GM12878 (cell line): ENCODE results near the gene GRIK2. TPM values are rescaled to one million over a fixed set of nuclear protein-coding genes. Genes with fewer than 3 reads are reported as not detected.

Experiments
- BCL11A ChIP-seq: IDR thresholded peaks from 2 replicates; pipeline ENCODE4 v1.6.1; 2011; ENCODE audit warnings: low read depth, low read length
- CREM ChIP-seq: IDR thresholded peaks from 2 replicates; pipeline ENCODE4 v1.6.1; 2014; ENCODE audit warnings: antibody characterized with exemption, low read depth
- KDM1A ChIP-seq: fragments of 200-600 bp; sonication (generic); IDR thresholded peaks from 2 replicates; pipeline ENCODE4 v1.6.1; 2016; ENCODE audit warnings: borderline replicate concordance
- POLR2A ChIP-seq: IDR thresholded peaks from 2 replicates; pipeline ENCODE4 v1.6.1; 2011; ENCODE audit warnings: low read depth, mild to moderate bottlenecking, low read length
- SMARCA5 ChIP-seq: fragments of 450-650 bp; IDR thresholded peaks from 2 replicates; pipeline ENCODE4 v1.6.1; 2017; ENCODE audit warnings: mild to moderate bottlenecking
- SMC3 ChIP-seq: IDR thresholded peaks from 2 replicates; pipeline ENCODE4 v1.6.1; 2011; ENCODE audit warnings: low read length, improper control_type of control experiment, borderline replicate concordance
- SP1 ChIP-seq: IDR thresholded peaks from one replicate; pipeline ENCODE4 v1.6.1; 2011; ENCODE audit warnings: low read depth, low read length
- SPI1 ChIP-seq: IDR thresholded peaks from 2 replicates; pipeline ENCODE4 v1.6.1; 2011; ENCODE audit warnings: low read depth, mild to moderate bottlenecking, low read length, moderate library complexity, borderline replicate concordance; ENCODE audit not compliant: insufficient read depth
- SREBF2 ChIP-seq: IDR thresholded peaks from 2 replicates; pipeline ENCODE4 v1.6.1; 2012; ENCODE audit warnings: mild to moderate bottlenecking, low read length
- TARDBP ChIP-seq: IDR thresholded peaks from 2 replicates; pipeline ENCODE4 v1.6.1; 2016; ENCODE audit warnings: borderline replicate concordance
- TCF12 ChIP-seq: IDR thresholded peaks from 2 replicates; pipeline ENCODE4 v1.6.1; 2011; ENCODE audit warnings: low read depth, mild to moderate bottlenecking, low read length
- TCF7 ChIP-seq: IDR thresholded peaks from 2 replicates; pipeline ENCODE4 v1.6.1; 2014; ENCODE audit warnings: antibody characterized with exemption, borderline replicate concordance
- YY1 ChIP-seq: IDR thresholded peaks from 2 replicates; pipeline ENCODE4 v1.6.1; 2011; ENCODE audit warnings: low read depth, mild to moderate bottlenecking, low read length
- polyA plus RNA-seq, 11 experiments: library from polyadenylated mRNA; depleted of rRNA in 4 of 11; unstranded in 6 of 11; stranded (reverse) in 5 of 11; fragments of >200 nt; fragmentation: Nextera tagmentation in 4 of 11; fragmentation: Illumina TruSeq in 1 of 11; extraction: Ambion mirVana in 4 of 11; extraction: Trizol in 1 of 11; gene quantifications; 1 replicate in 1 of 11; 2 replicates in 10 of 11; pipeline versions ENCODE4 v1.2.1 to v1.2.3, GENCODE V29; 2011 to 2016; ENCODE audit warnings: inconsistent platforms in 2 of 11, missing spikeins in 2 of 11, low read depth in 1 of 11
- total RNA-seq, 4 experiments: library from RNA; depleted of rRNA in 3 of 4; stranded (reverse); fragments of >200 nt in 3 of 4; fragmentation: Illumina TruSeq in 1 of 4; extraction: Trizol in 1 of 4; gene quantifications; 2 replicates each; pipeline versions ENCODE4 v1.2.1 to v1.2.3, GENCODE V29; 2013 to 2021
- TF ChIP-seq, protein P1 (sequence below): fragments of 450-650 bp; formaldehyde crosslinking; IDR thresholded peaks from 2 replicates; pipeline ENCODE4 v1.4.0; 2020; ENCODE audit warnings: mild to moderate bottlenecking, moderate library complexity
- TF ChIP-seq, protein P2 (sequence below): fragments of 450-650 bp; IDR thresholded peaks from 2 replicates; pipeline ENCODE4 v1.6.1; 2017; ENCODE audit warnings: mild to moderate bottlenecking, moderate library complexity
- TF ChIP-seq, protein P3 (sequence below): fragments of 450-650 bp; conservative IDR thresholded peaks from 2 replicates; pipeline ENCODE4 v1.6.1; 2017; ENCODE audit warnings: mild to moderate bottlenecking, moderate library complexity
- TF ChIP-seq, protein P4 (sequence below): IDR thresholded peaks from 2 replicates; pipeline ENCODE4 v1.6.1; 2012; ENCODE audit warnings: low read length, inconsistent platforms

GRIK2 gene
- total and polyA plus RNA-seq, 10 of the 15 experiments (the other 5 are each of a cell fraction or from before 2014, with no cell fraction given), result not detected

GRCh38 chr6:101517632-101518031, 124.1 kb downstream of the GRIK2 start (continued):
- TF ChIP-seq, protein P1, sequence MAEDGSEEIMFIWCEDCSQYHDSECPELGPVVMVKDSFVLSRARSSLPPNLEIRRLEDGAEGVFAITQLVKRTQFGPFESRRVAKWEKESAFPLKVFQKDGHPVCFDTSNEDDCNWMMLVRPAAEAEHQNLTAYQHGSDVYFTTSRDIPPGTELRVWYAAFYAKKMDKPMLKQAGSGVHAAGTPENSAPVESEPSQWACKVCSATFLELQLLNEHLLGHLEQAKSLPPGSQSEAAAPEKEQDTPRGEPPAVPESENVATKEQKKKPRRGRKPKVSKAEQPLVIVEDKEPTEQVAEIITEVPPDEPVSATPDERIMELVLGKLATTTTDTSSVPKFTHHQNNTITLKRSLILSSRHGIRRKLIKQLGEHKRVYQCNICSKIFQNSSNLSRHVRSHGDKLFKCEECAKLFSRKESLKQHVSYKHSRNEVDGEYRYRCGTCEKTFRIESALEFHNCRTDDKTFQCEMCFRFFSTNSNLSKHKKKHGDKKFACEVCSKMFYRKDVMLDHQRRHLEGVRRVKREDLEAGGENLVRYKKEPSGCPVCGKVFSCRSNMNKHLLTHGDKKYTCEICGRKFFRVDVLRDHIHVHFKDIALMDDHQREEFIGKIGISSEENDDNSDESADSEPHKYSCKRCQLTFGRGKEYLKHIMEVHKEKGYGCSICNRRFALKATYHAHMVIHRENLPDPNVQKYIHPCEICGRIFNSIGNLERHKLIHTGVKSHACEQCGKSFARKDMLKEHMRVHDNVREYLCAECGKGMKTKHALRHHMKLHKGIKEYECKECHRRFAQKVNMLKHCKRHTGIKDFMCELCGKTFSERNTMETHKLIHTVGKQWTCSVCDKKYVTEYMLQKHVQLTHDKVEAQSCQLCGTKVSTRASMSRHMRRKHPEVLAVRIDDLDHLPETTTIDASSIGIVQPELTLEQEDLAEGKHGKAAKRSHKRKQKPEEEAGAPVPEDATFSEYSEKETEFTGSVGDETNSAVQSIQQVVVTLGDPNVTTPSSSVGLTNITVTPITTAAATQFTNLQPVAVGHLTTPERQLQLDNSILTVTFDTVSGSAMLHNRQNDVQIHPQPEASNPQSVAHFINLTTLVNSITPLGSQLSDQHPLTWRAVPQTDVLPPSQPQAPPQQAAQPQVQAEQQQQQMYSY (CRISPR knock-in tag), result no peak
- TF ChIP-seq YY1, result no peak
- TF ChIP-seq SPI1, result peak; percentile 66
- no peak for TF ChIP-seq TCF7
- TF ChIP-seq, protein P2, sequence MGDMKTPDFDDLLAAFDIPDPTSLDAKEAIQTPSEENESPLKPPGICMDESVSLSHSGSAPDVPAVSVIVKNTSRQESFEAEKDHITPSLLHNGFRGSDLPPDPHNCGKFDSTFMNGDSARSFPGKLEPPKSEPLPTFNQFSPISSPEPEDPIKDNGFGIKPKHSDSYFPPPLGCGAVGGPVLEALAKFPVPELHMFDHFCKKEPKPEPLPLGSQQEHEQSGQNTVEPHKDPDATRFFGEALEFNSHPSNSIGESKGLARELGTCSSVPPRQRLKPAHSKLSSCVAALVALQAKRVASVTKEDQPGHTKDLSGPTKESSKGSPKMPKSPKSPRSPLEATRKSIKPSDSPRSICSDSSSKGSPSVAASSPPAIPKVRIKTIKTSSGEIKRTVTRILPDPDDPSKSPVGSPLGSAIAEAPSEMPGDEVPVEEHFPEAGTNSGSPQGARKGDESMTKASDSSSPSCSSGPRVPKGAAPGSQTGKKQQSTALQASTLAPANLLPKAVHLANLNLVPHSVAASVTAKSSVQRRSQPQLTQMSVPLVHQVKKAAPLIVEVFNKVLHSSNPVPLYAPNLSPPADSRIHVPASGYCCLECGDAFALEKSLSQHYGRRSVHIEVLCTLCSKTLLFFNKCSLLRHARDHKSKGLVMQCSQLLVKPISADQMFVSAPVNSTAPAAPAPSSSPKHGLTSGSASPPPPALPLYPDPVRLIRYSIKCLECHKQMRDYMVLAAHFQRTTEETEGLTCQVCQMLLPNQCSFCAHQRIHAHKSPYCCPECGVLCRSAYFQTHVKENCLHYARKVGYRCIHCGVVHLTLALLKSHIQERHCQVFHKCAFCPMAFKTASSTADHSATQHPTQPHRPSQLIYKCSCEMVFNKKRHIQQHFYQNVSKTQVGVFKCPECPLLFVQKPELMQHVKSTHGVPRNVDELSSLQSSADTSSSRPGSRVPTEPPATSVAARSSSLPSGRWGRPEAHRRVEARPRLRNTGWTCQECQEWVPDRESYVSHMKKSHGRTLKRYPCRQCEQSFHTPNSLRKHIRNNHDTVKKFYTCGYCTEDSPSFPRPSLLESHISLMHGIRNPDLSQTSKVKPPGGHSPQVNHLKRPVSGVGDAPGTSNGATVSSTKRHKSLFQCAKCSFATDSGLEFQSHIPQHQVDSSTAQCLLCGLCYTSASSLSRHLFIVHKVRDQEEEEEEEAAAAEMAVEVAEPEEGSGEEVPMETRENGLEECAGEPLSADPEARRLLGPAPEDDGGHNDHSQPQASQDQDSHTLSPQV, result no peak
- TF ChIP-seq, protein P3, sequence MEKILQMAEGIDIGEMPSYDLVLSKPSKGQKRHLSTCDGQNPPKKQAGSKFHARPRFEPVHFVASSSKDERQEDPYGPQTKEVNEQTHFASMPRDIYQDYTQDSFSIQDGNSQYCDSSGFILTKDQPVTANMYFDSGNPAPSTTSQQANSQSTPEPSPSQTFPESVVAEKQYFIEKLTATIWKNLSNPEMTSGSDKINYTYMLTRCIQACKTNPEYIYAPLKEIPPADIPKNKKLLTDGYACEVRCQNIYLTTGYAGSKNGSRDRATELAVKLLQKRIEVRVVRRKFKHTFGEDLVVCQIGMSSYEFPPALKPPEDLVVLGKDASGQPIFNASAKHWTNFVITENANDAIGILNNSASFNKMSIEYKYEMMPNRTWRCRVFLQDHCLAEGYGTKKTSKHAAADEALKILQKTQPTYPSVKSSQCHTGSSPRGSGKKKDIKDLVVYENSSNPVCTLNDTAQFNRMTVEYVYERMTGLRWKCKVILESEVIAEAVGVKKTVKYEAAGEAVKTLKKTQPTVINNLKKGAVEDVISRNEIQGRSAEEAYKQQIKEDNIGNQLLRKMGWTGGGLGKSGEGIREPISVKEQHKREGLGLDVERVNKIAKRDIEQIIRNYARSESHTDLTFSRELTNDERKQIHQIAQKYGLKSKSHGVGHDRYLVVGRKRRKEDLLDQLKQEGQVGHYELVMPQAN, result no peak
- TF ChIP-seq KDM1A, result no peak
- TF ChIP-seq TARDBP, result no peak
- TF ChIP-seq SREBF2, result no peak
- no peak for TF ChIP-seq SMC3
- TF ChIP-seq, protein P4, sequence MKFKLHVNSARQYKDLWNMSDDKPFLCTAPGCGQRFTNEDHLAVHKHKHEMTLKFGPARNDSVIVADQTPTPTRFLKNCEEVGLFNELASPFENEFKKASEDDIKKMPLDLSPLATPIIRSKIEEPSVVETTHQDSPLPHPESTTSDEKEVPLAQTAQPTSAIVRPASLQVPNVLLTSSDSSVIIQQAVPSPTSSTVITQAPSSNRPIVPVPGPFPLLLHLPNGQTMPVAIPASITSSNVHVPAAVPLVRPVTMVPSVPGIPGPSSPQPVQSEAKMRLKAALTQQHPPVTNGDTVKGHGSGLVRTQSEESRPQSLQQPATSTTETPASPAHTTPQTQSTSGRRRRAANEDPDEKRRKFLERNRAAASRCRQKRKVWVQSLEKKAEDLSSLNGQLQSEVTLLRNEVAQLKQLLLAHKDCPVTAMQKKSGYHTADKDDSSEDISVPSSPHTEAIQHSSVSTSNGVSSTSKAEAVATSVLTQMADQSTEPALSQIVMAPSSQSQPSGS, result no peak
- no peak for TF ChIP-seq POLR2A
- TF ChIP-seq BCL11A, result no peak
- no peak for TF ChIP-seq SMARCA5
- TF ChIP-seq CREM, result no peak
- TF ChIP-seq SP1, result no peak
- no peak for TF ChIP-seq TCF12
